Left colon (tissue), 2 donors: ENCODE data around the gene HLA-B. TPM values are rescaled to one million over a fixed set of nuclear protein-coding genes. Genes with fewer than 3 reads are reported as not detected.

ENCODE experiments used
- ATAC-seq: fragments of 200-7000 bp; cut with Tn5 transposase; one replicate; pipeline ENCODE4 v1.9.1; 2020; ENCODE audit warnings: mild to moderate bottlenecking, moderate library complexity
- DNase-seq, 2 donors: peaks; one replicate each; pipeline ENCODE4 v3.0.0-alpha.2; 2020
- intact Hi-C, 2 donors: fragments of 100-400 bp; cut with DNase I in 1 of 2; cut with micrococcal nuclease in 1 of 2; formaldehyde crosslinking; loops; one replicate each; pipeline versions ENCODE4 v1.11.2 to v1.14.0; 2022; cut with DNase I, micrococcal nuclease
- total RNA-seq, 2 donors: library from RNA; stranded (reverse); fragmentation: NEBNext Ultra II Directional; extraction: Animal tissue kit (Norgen Biotek cat#: 25700); gene quantifications; one replicate each; pipeline ENCODE4 v1.2.1, GENCODE V29; 2021
- donor health status: DM: no; HTN: no; CAD: no.
- donor health status: DM: yes; HTN: yes; CAD: no.

HLA-B gene
- total RNA-seq, 2 donors from 2014 or later = 1,508 to 2,239 TPM

DNA sequence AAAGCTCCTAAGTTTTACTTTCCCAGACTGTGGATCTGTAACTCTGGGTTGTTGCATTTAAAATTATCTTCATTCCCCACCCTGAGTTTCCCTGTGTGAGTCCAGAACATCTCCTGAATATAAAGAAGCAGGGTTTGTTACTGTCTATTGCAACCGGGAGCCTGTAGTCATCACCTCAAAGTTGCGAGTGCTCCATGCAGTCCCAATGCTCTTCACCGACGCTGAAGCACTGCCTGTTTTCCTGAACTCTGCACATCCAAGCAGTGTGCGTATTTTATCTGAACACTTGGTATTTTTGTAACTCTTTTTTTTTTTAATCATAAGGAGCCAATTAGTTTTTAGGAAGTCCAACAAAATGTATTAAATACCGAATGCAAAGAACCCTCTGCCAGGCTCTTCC is 907 bp upstream of the HLA-B start:
- ATAC-seq (no peak), DNase-seq (no peak)
- intact Hi-C loops = loop anchor here in 1 of 2 donors (10.0 kb wide), 1 partner anchor 83 kb away; the partner anchor contains the start of gene HLA-C

DNA sequence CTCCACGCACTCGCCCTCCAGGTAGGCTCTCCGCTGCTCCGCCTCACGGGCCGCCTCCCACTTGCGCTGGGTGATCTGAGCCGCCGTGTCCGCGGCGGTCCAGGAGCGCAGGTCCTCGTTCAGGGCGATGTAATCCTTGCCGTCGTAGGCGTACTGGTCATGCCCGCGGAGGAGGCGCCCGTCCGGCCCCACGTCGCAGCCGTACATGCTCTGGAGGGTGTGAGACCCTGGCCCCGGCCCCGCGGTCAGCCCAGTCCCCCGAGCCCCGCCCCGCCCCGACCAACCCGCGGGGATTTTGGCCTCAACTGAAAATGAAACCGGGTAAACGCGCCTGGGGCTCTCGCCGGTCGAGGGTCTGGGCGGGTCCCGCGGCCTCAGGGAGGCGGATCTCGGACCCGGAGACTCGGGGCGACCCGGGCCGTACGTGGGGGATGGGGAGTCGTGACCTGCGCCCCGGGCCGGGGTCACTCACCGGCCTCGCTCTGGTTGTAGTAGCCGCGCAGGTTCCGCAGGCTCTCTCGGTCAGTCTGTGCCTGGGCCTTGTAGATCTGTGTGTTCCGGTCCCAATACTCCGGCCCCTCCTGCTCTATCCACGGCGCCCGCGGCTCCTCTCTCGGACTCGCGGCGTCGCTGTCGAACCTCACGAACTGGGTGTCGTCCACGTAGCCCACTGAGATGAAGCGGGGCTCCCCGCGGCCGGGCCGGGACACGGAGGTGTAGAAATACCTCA is 598 bp downstream of the HLA-B start:
- DNase-seq = peak; percentile 50 to 71
- intact Hi-C loops = loop anchor here in 1 of 2 donors (10.0 kb wide), 1 partner anchor 82 kb away; the partner anchor contains the start of gene HLA-C

DNA sequence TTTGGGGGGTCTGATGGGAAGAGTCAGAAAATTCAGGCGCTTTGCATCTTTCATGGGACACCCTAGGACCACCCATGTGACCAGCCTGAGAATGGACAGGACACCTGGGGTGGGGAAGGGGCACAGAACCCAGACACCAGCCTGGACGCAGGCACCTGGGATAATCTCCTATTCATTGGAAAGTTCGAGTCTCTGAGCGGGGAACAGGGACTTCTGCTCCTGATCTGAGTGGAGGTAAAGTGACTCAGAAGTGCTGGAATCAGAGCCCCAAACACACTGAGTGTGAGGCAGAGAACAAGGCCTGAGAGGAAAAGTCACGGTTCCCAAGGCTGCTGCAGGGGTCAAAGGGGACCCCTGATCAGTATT is 1.4 kb downstream of the HLA-B start:
- intact Hi-C loops = loop anchor here in 1 of 2 donors (10.0 kb wide), 1 partner anchor 81 kb away; the partner anchor contains the start of gene HLA-C
- no peak for ATAC-seq

More for the DNA sequence above, 598 bp downstream of the HLA-B start:
- ATAC-seq = peak; percentile 60

DNA sequence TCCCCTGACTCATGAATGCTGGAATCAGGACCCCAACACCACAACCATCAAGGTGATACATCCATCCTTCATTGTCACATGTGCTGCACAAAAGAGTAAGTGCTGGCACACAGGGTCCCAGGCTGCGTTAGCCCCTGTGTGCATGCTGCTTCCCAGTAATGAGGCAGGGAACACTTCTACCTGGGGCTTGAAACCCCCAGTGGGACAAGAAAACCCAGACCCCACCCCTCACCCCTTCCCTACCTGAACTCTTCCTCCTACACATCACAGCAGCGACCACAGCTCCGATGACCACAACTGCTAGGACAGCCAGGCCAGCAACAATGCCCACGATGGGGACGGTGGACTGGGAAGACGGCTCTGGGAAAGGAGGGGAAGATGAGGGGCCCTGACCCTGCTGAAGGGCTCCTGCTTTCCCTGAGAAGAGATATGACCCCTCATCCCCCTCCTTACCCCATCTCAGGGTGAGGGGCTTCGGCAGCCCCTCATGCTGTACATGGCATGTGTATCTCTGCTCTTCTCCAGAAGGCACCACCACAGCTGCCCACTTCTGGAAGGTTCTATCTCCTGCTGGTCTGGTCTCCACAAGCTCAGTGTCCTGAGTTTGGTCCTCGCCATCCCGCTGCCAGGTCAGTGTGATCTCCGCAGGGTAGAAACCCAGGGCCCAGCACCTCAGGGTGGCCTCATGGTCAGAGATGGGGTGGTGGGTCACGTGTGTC is 2.0 kb downstream of the HLA-B start:
- intact Hi-C loops = loop anchor here in 1 of 2 donors (10.0 kb wide), 1 partner anchor 80 kb away; the partner anchor contains the start of gene HLA-C

More for the DNA sequence above, 1.4 kb downstream of the HLA-B start:
- DNase-seq = no peak

DNA sequence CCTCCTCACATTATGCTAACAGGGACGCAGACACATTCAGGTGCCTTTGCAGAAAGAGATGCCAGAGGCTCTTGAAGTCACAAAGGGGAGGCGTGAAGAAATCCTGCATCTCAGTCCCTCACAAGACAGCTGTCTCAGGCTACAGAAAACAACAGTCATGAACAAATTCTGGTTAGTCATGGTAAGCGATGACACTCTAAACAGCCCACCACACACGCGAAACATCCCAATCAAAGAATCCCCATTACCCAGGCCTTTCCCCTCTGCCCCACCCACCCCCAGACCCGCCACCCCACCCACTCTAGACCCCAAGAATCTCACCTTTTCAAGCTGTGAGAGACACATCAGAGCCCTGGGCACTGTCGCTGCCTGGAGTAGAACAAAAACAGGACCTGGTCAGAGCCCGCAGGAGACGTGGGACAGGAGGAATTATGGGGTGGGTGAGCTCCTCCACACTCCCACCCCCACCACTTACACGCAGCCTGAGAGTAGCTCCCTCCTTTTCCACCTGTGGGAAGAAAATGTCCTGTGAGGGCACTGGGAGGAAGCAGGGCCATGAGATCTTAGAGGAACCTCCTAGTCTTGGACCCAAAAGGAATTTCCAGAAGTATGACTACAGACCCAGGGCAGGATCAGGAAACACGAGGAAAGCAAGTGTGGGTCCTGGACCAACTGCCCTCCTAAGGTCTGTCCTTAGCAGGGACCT is 2.7 kb downstream of the HLA-B start:
- DNase-seq (no peak), ATAC-seq (no peak)
- intact Hi-C loops = loop anchor here in 1 of 2 donors (10.0 kb wide), 1 partner anchor 80 kb away; the partner anchor contains the start of gene HLA-C

More for the DNA sequence above, 2.0 kb downstream of the HLA-B start:
- DNase-seq (no peak), ATAC-seq (no peak)

DNA sequence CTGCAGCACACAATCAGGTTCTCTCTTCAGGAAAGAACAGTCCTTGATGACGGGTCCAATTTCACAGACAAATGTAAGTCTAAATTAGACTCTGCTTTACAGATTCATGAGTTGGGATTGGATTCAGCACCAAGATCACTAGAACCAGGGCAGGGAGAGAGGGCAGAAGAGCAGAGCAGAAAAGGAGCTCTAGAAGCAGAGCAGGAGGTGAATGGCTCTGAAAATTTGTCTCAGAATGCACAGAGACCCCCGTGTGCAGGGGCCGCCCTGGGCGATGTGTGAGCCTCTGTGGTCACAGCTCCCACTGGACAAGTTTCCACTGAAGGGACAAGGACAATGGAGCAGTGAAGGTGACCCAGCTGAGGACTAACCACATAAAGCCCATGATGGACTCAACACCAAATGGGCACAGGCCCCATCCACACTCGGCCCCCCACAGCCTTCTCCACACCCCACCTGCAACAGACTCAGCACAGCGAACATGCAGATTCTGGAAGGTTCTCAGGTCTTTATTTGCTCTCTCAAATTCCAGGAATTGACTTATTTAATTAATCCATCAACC is 3.5 kb downstream of the HLA-B start:
- ATAC-seq = no peak
- no peak for DNase-seq
- intact Hi-C loops = loop anchor here in 1 of 2 donors (10.0 kb wide), 1 partner anchor 79 kb away; the partner anchor contains the start of gene HLA-C

DNA sequence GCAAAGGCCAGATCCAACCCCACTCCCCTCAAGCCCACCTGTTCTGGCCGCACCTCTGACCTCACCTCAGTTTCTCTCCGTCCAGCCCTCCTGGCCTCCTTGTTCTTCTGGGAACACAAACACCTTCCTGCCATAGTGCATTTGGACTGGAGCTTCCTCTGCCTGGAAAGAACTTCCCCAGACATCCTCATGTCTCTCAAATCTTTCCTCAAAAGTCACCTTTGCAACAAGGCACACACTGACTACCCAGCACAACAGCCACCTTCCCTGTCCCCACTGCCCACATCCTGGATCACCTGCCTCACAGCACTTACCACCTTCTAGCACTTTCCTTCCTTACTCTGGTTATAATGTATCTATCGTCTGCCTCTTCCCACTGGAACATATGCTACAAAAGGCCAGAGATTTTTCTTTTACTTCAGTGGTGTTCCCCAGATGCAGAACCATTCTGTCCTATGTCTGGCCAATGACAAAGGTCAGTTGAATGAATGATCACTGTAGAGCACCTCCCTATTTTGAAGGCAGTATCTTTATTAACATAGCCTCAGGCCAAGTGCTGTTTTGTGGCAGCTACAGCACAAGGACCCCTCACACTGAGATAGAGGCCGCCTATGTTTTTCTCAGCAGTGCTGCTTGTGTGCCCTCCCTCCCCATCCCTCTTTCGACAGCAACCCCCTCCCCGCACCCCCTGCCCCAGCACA is 4.1 kb downstream of the HLA-B start:
- intact Hi-C loops = loop anchor here in 1 of 2 donors (10.0 kb wide), 1 partner anchor 78 kb away; the partner anchor contains the start of gene HLA-C
- no peak for DNase-seq
- ATAC-seq = no peak

DNA sequence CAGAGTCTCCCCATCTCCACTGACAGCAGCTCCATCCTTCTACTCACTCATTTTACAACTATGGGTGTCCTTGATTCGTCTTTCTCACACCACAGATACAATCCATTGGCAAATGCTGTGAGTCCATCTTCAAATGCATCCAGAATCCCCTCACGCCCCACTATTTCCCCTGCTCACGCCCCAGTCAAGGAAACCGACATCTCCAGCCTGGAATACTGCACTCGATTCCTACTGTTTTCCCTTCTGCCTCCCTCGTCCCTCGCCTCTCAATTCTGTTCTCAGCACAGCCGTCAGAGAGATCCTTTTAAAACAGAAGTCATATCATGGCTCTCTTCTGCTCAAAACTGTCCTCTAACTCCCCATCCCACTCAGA is 4.7 kb downstream of the HLA-B start:
- intact Hi-C loops = loop anchor here in 1 of 2 donors (10.0 kb wide), 1 partner anchor 77 kb away; the partner anchor contains the start of gene HLA-C
- ATAC-seq = no peak

DNA sequence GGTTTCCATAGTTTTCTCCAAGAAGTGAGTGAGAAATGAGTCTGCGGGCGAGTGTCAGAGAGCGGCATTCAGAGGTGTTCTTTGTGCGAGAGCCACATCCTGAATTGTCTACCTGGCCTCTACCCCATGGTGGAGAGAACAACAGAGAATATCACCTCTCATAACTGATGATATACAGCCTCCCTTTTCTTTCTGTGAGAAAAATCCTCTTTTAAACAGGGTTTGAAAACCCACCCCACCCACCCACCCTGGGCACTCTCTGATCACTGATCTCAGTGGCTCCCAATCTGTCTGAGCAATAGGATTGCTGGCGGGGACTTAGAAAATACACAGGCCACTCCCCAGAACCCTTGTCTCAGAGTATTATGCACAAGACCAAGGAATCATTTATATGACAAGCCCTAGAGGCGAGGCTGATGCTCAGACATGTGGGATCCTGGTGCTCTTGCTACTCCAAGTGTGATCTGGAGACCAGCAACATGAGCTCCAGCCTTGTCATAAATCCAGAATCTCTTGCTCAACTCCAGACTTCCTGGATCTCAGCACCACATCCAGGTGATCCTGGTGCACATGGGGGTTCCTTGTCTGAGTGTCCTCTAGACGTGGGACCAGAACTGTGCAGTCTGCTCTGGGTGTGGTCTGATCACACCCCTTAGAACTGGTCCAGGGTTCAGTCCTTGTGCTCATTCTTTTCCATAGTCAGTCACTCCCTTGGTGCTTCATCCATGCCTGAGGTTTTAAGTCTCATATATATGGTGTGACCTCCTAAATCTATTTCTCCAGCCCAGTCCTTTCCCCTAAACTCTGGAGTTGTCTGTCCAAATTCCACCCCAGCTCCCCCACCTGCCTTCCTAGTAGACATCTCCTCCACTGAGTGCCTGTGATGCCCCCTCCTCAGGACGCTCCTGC is 5.3 kb downstream of the HLA-B start:
- peak; percentile 15 for ATAC-seq
- DNase-seq = no peak
- intact Hi-C loops = loop anchor here in 1 of 2 donors (10.0 kb wide), 1 partner anchor 77 kb away; the partner anchor contains the start of gene HLA-C

More for the DNA sequence above, 4.7 kb downstream of the HLA-B start:
- DNase-seq = no peak

DNA sequence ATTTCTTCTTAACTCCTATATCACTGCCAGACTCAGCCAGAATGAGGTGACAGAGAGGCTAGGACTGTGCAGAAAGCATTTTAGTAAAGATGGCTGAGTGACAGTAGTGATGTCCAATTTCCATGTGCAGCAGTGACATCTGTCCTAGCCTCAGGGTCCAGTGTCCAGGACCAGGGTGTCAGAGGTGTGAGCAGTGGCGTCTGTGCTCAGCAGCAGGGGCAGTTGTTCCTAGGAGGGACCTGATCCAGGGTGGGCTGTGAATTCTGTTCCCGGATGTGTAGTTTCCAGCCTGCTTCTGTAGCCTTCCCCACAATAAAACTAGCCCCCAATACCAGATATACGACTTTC is 6.0 kb downstream of the HLA-B start:
- DNase-seq (no peak), ATAC-seq (no peak)
- intact Hi-C loops = loop anchor here in 1 of 2 donors (10.0 kb wide), 1 partner anchor 76 kb away; the partner anchor contains the start of gene HLA-C

DNA sequence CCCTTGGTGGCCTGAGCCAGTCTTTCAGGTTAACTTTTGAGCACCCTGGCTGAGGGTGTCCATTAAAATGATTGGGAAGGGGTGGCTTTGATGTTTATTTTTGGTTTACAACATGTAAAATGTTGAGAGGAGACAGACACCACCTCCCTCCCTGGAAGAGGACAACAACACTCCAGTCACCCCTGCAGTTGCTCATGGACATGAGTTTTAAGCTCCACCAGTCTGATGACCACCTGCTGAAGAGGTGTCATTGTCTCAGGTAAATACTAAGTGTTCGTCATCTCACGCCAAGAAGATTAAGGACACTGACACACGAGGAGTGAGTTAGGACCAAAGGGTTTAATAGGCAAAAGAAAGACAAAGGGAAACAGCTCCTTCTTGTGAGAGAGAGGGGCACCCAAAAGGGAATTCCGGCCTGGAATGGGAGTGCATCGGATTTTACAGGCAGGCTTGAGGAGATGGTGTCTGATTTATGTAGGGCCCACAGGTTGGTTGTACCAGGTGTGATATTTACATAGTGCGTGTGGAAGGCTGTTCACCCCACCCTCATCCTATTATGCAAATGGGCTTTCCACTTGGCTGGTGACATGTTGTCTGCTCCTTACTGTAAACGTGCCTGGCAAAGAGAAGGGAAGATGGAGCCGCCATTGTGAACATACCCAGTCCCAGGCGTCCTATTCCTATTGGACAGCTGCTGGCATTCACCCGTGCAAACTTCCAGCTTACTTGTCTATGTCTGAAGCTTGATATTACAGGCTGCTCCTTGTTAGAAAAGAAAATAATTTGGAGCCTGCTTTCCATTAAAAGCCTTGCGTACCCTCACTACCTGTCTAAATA is 6.6 kb downstream of the HLA-B start:
- DNase-seq (no peak), ATAC-seq (peak; percentile 19)
- intact Hi-C loops = loop anchor here in 1 of 2 donors (10.0 kb wide), 1 partner anchor 76 kb away; the partner anchor contains the start of gene HLA-C

DNA sequence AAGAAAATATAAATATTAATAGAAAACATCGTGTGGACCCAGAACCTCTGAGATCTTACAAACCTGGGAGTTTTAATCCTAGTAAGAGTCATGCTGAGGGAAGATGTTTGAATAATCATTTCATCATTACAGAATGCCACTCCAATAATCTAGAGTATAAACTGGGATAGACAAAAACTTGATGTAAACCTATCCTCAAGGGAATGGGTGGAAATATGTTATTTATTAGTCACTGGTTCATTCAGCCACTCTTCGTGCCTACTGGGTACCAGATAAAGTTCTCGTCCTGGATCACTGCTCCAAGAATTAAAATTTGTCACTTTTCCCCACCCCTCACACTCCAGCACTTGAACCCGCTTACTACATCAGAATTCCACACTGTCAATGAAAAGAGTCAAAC is 7.7 kb downstream of the HLA-B start:
- intact Hi-C loops = no loop called here
- no peak for ATAC-seq
- no peak for DNase-seq

DNA sequence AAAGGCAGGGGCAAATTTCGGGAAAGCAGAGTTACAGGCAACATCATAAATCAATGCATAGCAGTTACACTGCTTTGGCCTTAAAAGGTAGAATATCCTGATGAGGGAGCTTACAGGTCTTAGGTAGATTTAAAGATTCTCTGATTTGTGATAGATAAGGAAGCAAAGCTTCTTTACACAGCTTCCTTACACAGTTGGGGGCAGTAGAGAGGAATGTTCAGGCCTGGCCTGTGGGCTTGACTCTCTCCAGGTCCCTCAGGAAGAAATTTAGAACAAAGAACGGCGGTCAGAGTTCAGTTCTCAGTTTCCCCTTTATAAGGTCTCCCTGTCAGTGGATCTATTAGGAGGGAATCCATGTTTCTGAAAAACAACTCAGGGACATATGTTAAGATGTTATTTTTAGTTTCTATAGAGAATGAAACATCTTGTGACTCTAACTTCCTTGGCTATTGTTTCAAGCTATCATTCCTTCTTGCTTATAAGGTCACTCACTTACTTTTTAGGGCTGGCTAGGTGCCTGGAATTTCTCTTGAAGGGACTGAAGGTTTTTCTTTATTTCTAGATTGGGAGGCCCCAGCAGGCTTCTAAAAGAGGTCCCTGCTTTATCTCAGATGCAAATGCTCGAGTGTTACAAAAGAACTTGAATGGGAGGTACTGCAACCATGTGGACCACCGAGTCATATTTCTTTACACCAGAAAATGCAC is 11.8 kb downstream of the HLA-B start:
- ATAC-seq = no peak
- intact Hi-C loops = no loop called here
- no peak for DNase-seq

DNA sequence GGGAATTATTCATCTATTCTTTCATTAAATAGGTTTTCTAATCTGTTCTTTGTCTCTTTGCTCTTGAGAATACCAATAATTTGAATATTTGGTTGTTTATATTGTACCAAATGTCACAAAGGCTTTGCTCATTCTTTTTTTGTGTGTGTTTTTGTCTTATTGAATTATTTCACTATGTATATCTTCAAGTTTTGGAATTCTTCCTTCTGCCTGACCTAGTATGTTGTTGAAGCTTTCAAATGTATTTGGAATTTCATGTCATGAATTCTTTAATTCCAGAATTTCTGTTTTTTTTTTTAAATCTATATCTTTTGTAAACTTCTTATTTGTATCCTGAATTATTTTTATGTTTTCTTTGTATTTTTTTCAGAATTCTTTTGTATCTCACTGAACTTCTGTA is 16.8 kb downstream of the HLA-B start:
- ATAC-seq (no peak), DNase-seq (no peak)
- intact Hi-C loops = no loop called here

DNA sequence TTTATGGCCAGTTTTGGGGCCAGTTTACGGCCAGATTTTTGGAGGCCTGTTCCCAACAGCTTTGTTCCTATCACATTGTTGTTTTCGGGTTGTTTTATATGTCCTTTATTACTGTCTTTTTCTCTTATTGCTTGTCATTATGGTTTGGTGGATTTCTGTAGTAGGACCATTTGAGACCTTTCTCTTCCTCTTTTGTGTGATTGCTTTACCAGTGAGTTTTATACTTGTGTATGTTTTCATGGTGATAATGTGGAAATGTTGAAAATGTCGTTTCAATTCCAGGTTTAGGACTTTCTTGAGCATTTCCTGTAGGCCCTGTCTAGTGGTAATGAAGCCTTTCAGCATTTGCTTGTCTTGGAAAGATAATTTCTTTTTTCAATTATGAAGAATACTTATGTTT is 17.8 kb downstream of the HLA-B start:
- intact Hi-C loops = no loop called here
- DNase-seq (no peak), ATAC-seq (no peak)
